ENCODE data around the gene UST.
A peak's percentile ranks its signal among the peaks of the same experiment; 100 is the strongest.
"Not testable (repeated sequence)": the region's sequence is repeated elsewhere in the genome, so short reads cannot be mapped to it uniquely, and the experiment has no call there.

The UST gene

GRCh38 chr6:148973538-148974208 is 226.8 kb downstream of the UST start:
- POLR2A ChIA-PET = no interaction called here
- DNase-seq (ENCODE audit: extremely low spot score) = no peak
- TF ChIP-seq CTCF (IDR thresholded peaks at IDR 0.05; ENCODE audit: control extremely low read depth, extremely low read depth, low read depth, missing control alignments) = peak; percentile 7
- CTCF ChIA-PET = interaction anchor here (1.0 to 2.2 kb wide), 4 partner anchors 13 to 395 kb away, joined by 3 to 5 read pairs (median 4); no protein-coding TSS in a partner anchor

DNA sequence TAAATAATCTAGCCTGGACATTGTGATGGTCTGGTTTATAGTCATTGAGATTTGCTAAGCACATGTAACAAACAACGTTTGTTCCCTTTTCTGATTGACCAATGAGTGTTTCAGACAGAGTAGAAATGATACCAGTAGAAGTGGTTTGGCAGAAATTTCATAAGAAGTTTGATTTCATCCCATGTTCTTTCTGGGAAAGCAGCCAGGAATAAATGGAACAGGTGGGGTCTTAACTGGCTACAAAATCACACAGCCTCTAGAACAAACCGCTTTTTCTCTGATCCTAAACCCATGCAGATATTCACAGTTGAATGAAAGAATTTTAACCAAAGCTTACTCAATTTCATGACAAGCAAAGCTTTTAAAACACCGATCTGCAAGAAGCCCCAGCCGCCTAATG is 227.5 kb downstream of the UST start:
- no peak for TF ChIP-seq CTCF (IDR thresholded peaks at IDR 0.05; ENCODE audit: control extremely low read depth, extremely low read depth, low read depth, missing control alignments)
- ChIA-PET CTCF (interaction anchor here (0.9 to 2.2 kb wide), 6 partner anchors 10 to 396 kb away, joined by 3 to 5 read pairs (median 4); no protein-coding TSS in a partner anchor), POLR2A (no interaction called here)
- DNase-seq (ENCODE audit: extremely low spot score) = no peak

- CTCF ChIA-PET, POLR2A ChIA-PET: not testable (repeated sequence)
Measured at GRCh38 chr6:148978298-148978697, 231.5 kb downstream of the UST start.

GRCh38 chr6:148979014-148979901 is 232.4 kb downstream of the UST start:
- TF ChIP-seq CTCF (IDR thresholded peaks at IDR 0.05; ENCODE audit: control extremely low read depth, extremely low read depth, low read depth, missing control alignments) = no peak
- ChIA-PET CTCF (no interaction called here), POLR2A (no interaction called here)
- no peak for DNase-seq (ENCODE audit: extremely low spot score)

More at GRCh38 chr6:148978298-148978697, 231.5 kb downstream of the UST start:
- not testable (repeated sequence) for DNase-seq (ENCODE audit: extremely low spot score)

DNA sequence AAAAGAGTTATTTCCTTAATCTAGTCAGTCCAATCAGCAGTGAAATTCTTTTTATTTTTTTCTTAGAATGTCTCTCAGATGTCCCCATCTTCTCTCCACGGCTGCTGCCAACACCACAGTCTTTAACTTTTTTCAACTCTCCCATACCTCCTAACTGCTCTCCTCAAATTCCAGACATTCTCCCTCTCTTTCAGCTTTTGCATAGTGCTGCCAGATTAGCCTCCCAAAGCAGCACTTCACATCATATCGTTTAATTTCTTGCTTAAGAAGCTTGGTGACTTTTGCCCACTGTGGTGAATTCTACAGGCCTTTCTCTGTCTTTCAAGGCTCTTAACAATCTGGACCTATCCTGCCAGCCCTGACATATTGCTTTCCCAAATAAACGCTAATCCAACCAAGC is 233.4 kb downstream of the UST start:
- POLR2A ChIA-PET = no interaction called here
- CTCF ChIA-PET = interaction anchor here (1.7 kb wide), 1 partner anchor 28 kb away, joined by 5 read pairs; no protein-coding TSS in a partner anchor
- TF ChIP-seq CTCF (IDR thresholded peaks at IDR 0.05; ENCODE audit: control extremely low read depth, extremely low read depth, low read depth, missing control alignments) = no peak
- DNase-seq (ENCODE audit: extremely low spot score) = no peak

DNA sequence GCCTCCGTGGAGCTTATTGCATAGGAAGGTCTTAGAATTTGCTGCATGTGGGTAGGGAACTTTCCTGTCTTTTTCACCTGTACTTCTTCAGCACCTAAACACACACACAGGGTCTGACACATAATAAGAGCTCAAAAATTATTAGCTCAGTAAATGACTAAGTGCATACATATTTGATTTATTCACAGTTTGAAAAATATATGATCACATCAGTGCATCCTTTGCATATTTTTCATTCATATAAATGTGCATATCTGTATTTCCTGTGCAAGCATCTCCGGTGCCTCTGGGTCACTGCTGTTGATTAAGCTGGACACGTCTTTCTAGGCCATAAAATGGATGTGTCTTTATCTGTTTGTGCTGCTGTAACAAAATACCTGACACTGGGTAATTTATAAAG is 234.7 kb downstream of the UST start:
- ChIA-PET POLR2A (no interaction called here), CTCF (interaction anchor here (1.7 kb wide), 1 partner anchor 27 kb away, joined by 5 read pairs; no protein-coding TSS in a partner anchor)
- no peak for TF ChIP-seq CTCF (IDR thresholded peaks at IDR 0.05; ENCODE audit: control extremely low read depth, extremely low read depth, low read depth, missing control alignments)
- DNase-seq (ENCODE audit: extremely low spot score) = no peak

Measured in GM10248 (cell line).